HG03520 (cell line): ENCODE results near the gene B3GAT2.

Experiments used
- ATAC-seq: cut with Tn5 transposase; IDR thresholded peaks from one replicate; pipeline ENCODE4 v1.9.1; 2021; ENCODE audit warnings: mild to moderate bottlenecking, moderate library complexity; ENCODE audit not compliant: unreplicated experiment

B3GAT2 gene

GRCh38 chr6:70901324-70901723 is 55.5 kb downstream of the B3GAT2 start:
- no peak for ATAC-seq

- no peak for ATAC-seq
Observed at GRCh38 chr6:70900047-70900446, 56.8 kb downstream of the B3GAT2 start.

GRCh38 chr6:70894001-70894400 is 62.9 kb downstream of the B3GAT2 start:
- no peak for ATAC-seq

- no peak for ATAC-seq
Observed at GRCh38 chr6:70889270-70889669, 67.6 kb downstream of the B3GAT2 start.

- no peak for ATAC-seq
Observed at GRCh38 chr6:70886661-70887060, 70.2 kb downstream of the B3GAT2 start.

- no peak for ATAC-seq
Observed at GRCh38 chr6:70886071-70886470, 70.8 kb downstream of the B3GAT2 start.

- ATAC-seq, result peak; percentile 86
Observed at GRCh38 chr6:70884074-70884983, 72.5 kb downstream of the B3GAT2 start.

- no peak for ATAC-seq
Observed at GRCh38 chr6:70879496-70879895, 77.4 kb downstream of the B3GAT2 start.

GRCh38 chr6:70874181-70874913 is 82.5 kb downstream of the B3GAT2 start:
- ATAC-seq, result no peak

- ATAC-seq, result no peak
Observed at GRCh38 chr6:70872469-70872868, 84.4 kb downstream of the B3GAT2 start.

GRCh38 chr6:70864401-70864800 is 92.5 kb downstream of the B3GAT2 start:
- ATAC-seq, result no peak

GRCh38 chr6:70863343-70863742 is 93.5 kb downstream of the B3GAT2 start:
- no peak for ATAC-seq

- no peak for ATAC-seq
Observed at GRCh38 chr6:70860920-70861319, 95.9 kb downstream of the B3GAT2 start.

GRCh38 chr6:70860045-70860444 is 96.8 kb downstream of the B3GAT2 start:
- no peak for ATAC-seq

GRCh38 chr6:70857387-70858077 is 99.3 kb downstream of the B3GAT2 start:
- peak; percentile 100 for ATAC-seq

GRCh38 chr6:70852667-70853246 is 104.1 kb downstream of the B3GAT2 start:
- ATAC-seq, result no peak

GRCh38 chr6:70849348-70850069 is 107.4 kb downstream of the B3GAT2 start:
- ATAC-seq, result no peak

GRCh38 chr6:70847106-70848084 is 109.5 kb downstream of the B3GAT2 start:
- no peak for ATAC-seq

- no peak for ATAC-seq
Observed at GRCh38 chr6:70846207-70846835, 110.5 kb downstream of the B3GAT2 start.
